GM12875 (cell line): Measurements from ENCODE around the gene GNAI1.

ENCODE experiments used
- H3K4me3 ChIP-seq: one replicate; pipeline ENCODE4 v1.5.1; 2011; ENCODE audit warnings: low read depth, low read length, control low read depth
- CTCF ChIP-seq: IDR thresholded peaks from 2 replicates; pipeline ENCODE4 v1.5.1; 2011; ENCODE audit warnings: low read depth, mild to moderate bottlenecking, control low read depth, inconsistent platforms, low read length, moderate library complexity, borderline replicate concordance; ENCODE audit not compliant: insufficient read depth

The GNAI1 gene

GRCh38 chr7:80182630-80183276, 48.1 kb downstream of the GNAI1 start:
- H3K4me3 ChIP-seq, result no peak overlapping the region
- TF ChIP-seq CTCF, result no peak

- no peak overlapping the region for H3K4me3 ChIP-seq
- TF ChIP-seq CTCF, result no peak
These were observed 48.7 kb downstream of the GNAI1 start for GRCh38 chr7:80183351-80183750.

GRCh38 chr7:80183900-80184685, 49.5 kb downstream of the GNAI1 start:
- TF ChIP-seq CTCF, result no peak
- no peak overlapping the region for H3K4me3 ChIP-seq

- no peak overlapping the region for H3K4me3 ChIP-seq
- TF ChIP-seq CTCF, result no peak
These were observed 50.1 kb downstream of the GNAI1 start for GRCh38 chr7:80184693-80185092.

GRCh38 chr7:80185571-80185970, 50.9 kb downstream of the GNAI1 start:
- TF ChIP-seq CTCF, result no peak
- no peak overlapping the region for H3K4me3 ChIP-seq

GRCh38 chr7:80186721-80187120, 52.1 kb downstream of the GNAI1 start:
- TF ChIP-seq CTCF, result no peak

GRCh38 chr7:80187279-80187678, 52.6 kb downstream of the GNAI1 start:
- TF ChIP-seq CTCF, result no peak
- H3K4me3 ChIP-seq, result no peak overlapping the region

More at GRCh38 chr7:80186721-80187120, 52.1 kb downstream of the GNAI1 start:
- no peak overlapping the region for H3K4me3 ChIP-seq
